B cell (primary cell): ENCODE measurements around the gene DOCK3. TPM values are rescaled to one million over a fixed set of nuclear protein-coding genes. Genes with fewer than 3 reads are reported as not detected.

Source experiments
- ATAC-seq: fragments of 200-7000 bp; cut with Tn5 transposase; one replicate; pipeline ENCODE4 v1.10.0; 2021; ENCODE audit warnings: low read depth, mild to moderate bottlenecking, moderate number of reproducible peaks, moderate library complexity
- CTCF ChIA-PET: fragments of 350-600 bp; sonication (Branson Sonifier 250); formaldehyde crosslinking; loops from one replicate; lab custom pipeline; 2021; ENCODE audit warnings: antibody characterized with exemption, inconsistent platforms; lab: Charles Lee
- POLR2A ChIA-PET: fragments of 350-600 bp; sonication (Branson Sonifier 250); formaldehyde crosslinking; loops from one replicate; lab custom pipeline; 2021; ENCODE audit warnings: antibody characterized with exemption; lab: Charles Lee
- DNase-seq: peaks from one replicate; pipeline ENCODE4 v3.0.0; 2013
- H2AFZ ChIP-seq: 2 replicates; pipeline ENCODE4 v1.6.1; 2012; ENCODE audit warnings: mild to moderate bottlenecking, low read depth, low read length; ENCODE audit not compliant: insufficient read depth, poor library complexity, severe bottlenecking
- H3K27ac ChIP-seq, 2 donors: 1 replicate in 1 of 2; 2 replicates in 1 of 2; pipeline ENCODE4 v1.5.1; 2012 to 2013; ENCODE audit warnings: low read length in 2 of 2, mild to moderate bottlenecking in 2 of 2, moderate library complexity in 1 of 2
- H3K27me3 ChIP-seq, 4 experiments: fragments of 200-600 bp in 1 of 4; sonication (generic) in 1 of 4; replicated peaks in 1 of 4; 1 replicate in 2 of 4; 2 replicates in 2 of 4; pipeline versions ENCODE4 v1.6.1 to v1.7.0; 2013 to 2016; ENCODE audit warnings: low read length in 3 of 4, mild to moderate bottlenecking in 2 of 4, mixed read lengths in 1 of 4, moderate library complexity in 1 of 4; ENCODE audit not compliant: insufficient read depth in 4 of 4, control insufficient read depth in 3 of 4; ENCODE audit errors: control extremely low read depth in 1 of 4
- H3K36me3 ChIP-seq, 2 experiments: replicated peaks in 1 of 2; 1 replicate in 1 of 2; 2 replicates in 1 of 2; pipeline versions ENCODE4 v1.6.1 to v1.7.1; 2013; ENCODE audit warnings: low read length in 1 of 2; ENCODE audit not compliant: insufficient read depth in 2 of 2, control insufficient read depth in 1 of 2; ENCODE audit errors: control extremely low read depth in 1 of 2, extremely low read depth in 1 of 2
- H3K4me1 ChIP-seq, 2 donors: fragments of 200-600 bp in 1 of 2; sonication (generic) in 1 of 2; 1 replicate in 1 of 2; 2 replicates in 1 of 2; pipeline versions ENCODE4 v1.5.1 to v1.6.1; 2013 to 2017; ENCODE audit warnings: low read length in 2 of 2; ENCODE audit not compliant: control insufficient read depth in 2 of 2, insufficient read depth in 2 of 2
- H3K4me2 ChIP-seq: replicated peaks from 2 replicates; pipeline ENCODE3; 2012; ENCODE audit warnings: mild to moderate bottlenecking, low read depth, low read length; ENCODE audit not compliant: poor library complexity, severe bottlenecking
- H3K4me3 ChIP-seq, 5 experiments: fragments of 200-600 bp in 1 of 5; sonication (generic) in 1 of 5; 1 replicate in 3 of 5; 2 replicates in 2 of 5; pipeline versions ENCODE4 v1.5.1 to v1.7.0; 2011 to 2016; ENCODE audit warnings: low read length in 4 of 5, mild to moderate bottlenecking in 4 of 5, low read depth in 2 of 5, control low read depth in 1 of 5, moderate library complexity in 1 of 5; ENCODE audit not compliant: insufficient read depth in 1 of 5; ENCODE audit errors: control extremely low read depth in 1 of 5, extremely low read depth in 1 of 5
- H3K79me2 ChIP-seq: fragments of 200-600 bp; sonication (generic); one replicate; pipeline ENCODE4 v1.6.0; 2016; ENCODE audit warnings: low read length; ENCODE audit not compliant: control insufficient read depth, insufficient read depth
- H3K9ac ChIP-seq: fragments of 200-600 bp; sonication (generic); 2 replicates; pipeline ENCODE4 v1.6.1; 2017; ENCODE audit warnings: mild to moderate bottlenecking, low read length, moderate library complexity
- H3K9me3 ChIP-seq, 3 donors: one replicate each; pipeline versions ENCODE4 v1.6.1 to v1.7.1; 2013; ENCODE audit warnings: low read length in 2 of 3; ENCODE audit not compliant: control insufficient read depth in 2 of 3, insufficient read depth in 1 of 3; ENCODE audit errors: control extremely low read depth in 1 of 3
- H4K20me1 ChIP-seq: 2 replicates; pipeline ENCODE4 v1.6.0; 2012; ENCODE audit warnings: mild to moderate bottlenecking, low read length; ENCODE audit not compliant: insufficient read depth, control insufficient read depth, poor library complexity, severe bottlenecking
- H3K27ac Mint-ChIP-seq: one replicate; pipeline ENCODE4 v1.8.0; 2021; ENCODE audit warnings: mixed read lengths
- H3K27me3 Mint-ChIP-seq: one replicate; pipeline ENCODE4 v1.8.0; 2021; ENCODE audit warnings: mixed read lengths
- H3K4me1 Mint-ChIP-seq: one replicate; pipeline ENCODE4 v1.8.0; 2021; ENCODE audit warnings: mixed read lengths
- H3K4me3 Mint-ChIP-seq: one replicate; pipeline ENCODE4 v1.8.0; 2021; ENCODE audit warnings: mixed read lengths
- H3K9me3 Mint-ChIP-seq: one replicate; pipeline ENCODE4 v1.8.0; 2022; ENCODE audit warnings: mixed read lengths; ENCODE audit not compliant: insufficient read depth
- CTCF ChIP-seq: fragments of 200-600 bp; IDR thresholded peaks from one replicate; pipeline ENCODE4 v1.8.0; 2022; ENCODE audit warnings: antibody characterized with exemption, mild to moderate bottlenecking
- EZH2 ChIP-seq: IDR thresholded peaks from 2 replicates; pipeline ENCODE4 v1.6.1; 2012; ENCODE audit warnings: borderline replicate concordance, low read depth, mild to moderate bottlenecking, moderate library complexity, low read length; ENCODE audit not compliant: insufficient read depth, poor library complexity, severe bottlenecking
- WGBS: methylation state at CpG from one replicate; pipeline ENCODE4 v1.1.5; 2013; ENCODE audit warnings: missing lambda C conversion rate; ENCODE audit not compliant: insufficient coverage; 5-methylcytosine and 5-hydroxymethylcytosine counted together
- intact Hi-C: fragments of 100-400 bp; cut with micrococcal nuclease; formaldehyde crosslinking; loops from one replicate; pipeline ENCODE4 v1.10.0; 2022
- polyA plus RNA-seq: library from polyadenylated mRNA; depleted of rRNA; stranded (reverse); fragments of >200 nt; gene quantifications from 2 replicates; pipeline ENCODE4 v1.2.3, GENCODE V29; 2012
- total RNA-seq, 2 donors: library from RNA; stranded (reverse); fragments of 120-200 nt in 1 of 2; gene quantifications; 1 replicate in 1 of 2; 2 replicates in 1 of 2; pipeline versions ENCODE4 v1.2.3 to v1.2.4, GENCODE V29; 2013 to 2022

The DOCK3 gene
- total and polyA plus RNA-seq, 2 donors (not counting 1 experiment from before 2014, with no cell fraction given): 0.06 to 0.30 TPM

- no peaks in the 10 kb centered on the region for H3K9me3 Mint-ChIP-seq
- H3K27me3 Mint-ChIP-seq: peaks cover 14% of the 10 kb centered on the region
- no peaks in the 10 kb centered on the region for H3K4me1 Mint-ChIP-seq
- H3K9ac ChIP-seq: no peak overlapping the region
- no peak overlapping the region for H3K4me3 ChIP-seq
- intact Hi-C loops: no loop called here
- H3K27me3 ChIP-seq: no peaks in the 10 kb centered on the region
- no peaks in the 10 kb centered on the region for H3K79me2 ChIP-seq
- ChIA-PET CTCF (no interaction called here), POLR2A (no interaction called here)
- H3K9me3 ChIP-seq: no peaks in the 10 kb centered on the region
- no peak overlapping the region for H3K4me2 ChIP-seq
- H3K36me3 ChIP-seq: no peaks in the 10 kb centered on the region
- H4K20me1 ChIP-seq: no peaks in the 10 kb centered on the region
- no peak overlapping the region for H2AFZ ChIP-seq
- H3K4me3 Mint-ChIP-seq: no peak overlapping the region
- no peak overlapping the region for H3K27ac Mint-ChIP-seq
- TF ChIP-seq CTCF (no peak), EZH2 (no peak)
- ATAC-seq: no peak
- no peaks in the 10 kb centered on the region for H3K4me1 ChIP-seq
- DNase-seq: no peak
- H3K27ac ChIP-seq: no peak overlapping the region
- WGBS: 100% methylated on average over 1 of the region's 1 CpG
Measured at GRCh38 chr3:51052562-51052961, 377.8 kb downstream of the DOCK3 start.

GRCh38 chr3:51057121-51057520, 382.4 kb downstream of the DOCK3 start:
- Mint-ChIP-seq H3K27ac (no peak overlapping the region), H3K4me1 (no peaks in the 10 kb centered on the region)
- H4K20me1 ChIP-seq: no peaks in the 10 kb centered on the region

More at GRCh38 chr3:51057121-51057520, 382.4 kb downstream of the DOCK3 start:
- ATAC-seq: no peak
- no peak for TF ChIP-seq CTCF
- no peak for TF ChIP-seq EZH2
- peaks cover 20% of the 10 kb centered on the region for H3K27me3 Mint-ChIP-seq
- Histone ChIP-seq H3K36me3 (no peaks in the 10 kb centered on the region), H2AFZ (no peak overlapping the region), H3K4me2 (no peak overlapping the region), H3K4me1 (no peaks in the 10 kb centered on the region), H3K9me3 (no peaks in the 10 kb centered on the region), H3K4me3 (no peak overlapping the region), H3K27me3 (no peaks in the 10 kb centered on the region), H3K27ac (no peak overlapping the region), H3K9ac (no peak overlapping the region), H3K79me2 (no peaks in the 10 kb centered on the region)
- no peak for DNase-seq
- WGBS: no CpG with 5 or more reads among the region's 1 CpG
- intact Hi-C loops: no loop called here
- no peak overlapping the region for H3K4me3 Mint-ChIP-seq
- ChIA-PET CTCF (no interaction called here), POLR2A (no interaction called here)
- H3K9me3 Mint-ChIP-seq: no peaks in the 10 kb centered on the region
